GM12878 (cell line): Measurements from ENCODE around the gene SMOC1. TPM values are rescaled to one million over a fixed set of nuclear protein-coding genes. Genes with fewer than 3 reads are reported as not detected.
"Not testable (repeated sequence)": the region's sequence is repeated elsewhere in the genome, so short reads cannot be mapped to it uniquely, and the experiment has no call there.

Source experiments
- ATAC-seq: fragments of 200-7000 bp; cut with Tn5 transposase; 3 replicates; pipeline ENCODE4 v1.9.1; 2020; ENCODE audit warnings: mild to moderate bottlenecking, moderate library complexity
- BruUV-seq: library from RNA; stranded (reverse); fragments of 400-500 nt; replicated peaks from 2 replicates; lab custom pipeline; 2021; lab: Mats Ljungman, UMichigan
- CTCF ChIA-PET: fragments of 300-600 bp; sonication (Branson Sonifier 250); formaldehyde crosslinking; extraction: SDS; loops from one replicate; lab custom pipeline; 2021; ENCODE audit warnings: inconsistent platforms; lab: Yijun Ruan, JAX
- POLR2A ChIA-PET: fragments of 350-600 bp; formaldehyde crosslinking; extraction: SDS; loops from one replicate; lab custom pipeline; 2021; ENCODE audit warnings: inconsistent platforms; lab: Charles Lee
- RAD21 ChIA-PET: fragments of 300-600 bp; sonication (Branson Sonifier 250); formaldehyde crosslinking; loops from one replicate; lab custom pipeline; 2023; ENCODE audit warnings: antibody characterized with exemption; ENCODE audit not compliant: unreplicated experiment; lab: Charles Lee
- SMC1A ChIA-PET: fragments of 300-600 bp; sonication (Branson Sonifier 250); formaldehyde crosslinking; loops from one replicate; lab custom pipeline; 2023; ENCODE audit not compliant: unreplicated experiment, uncharacterized antibody; lab: Charles Lee
- DNase-seq: peaks from one replicate; pipeline ENCODE4 v3.0.0-alpha.2; 2011; ENCODE audit warnings: low read depth, low spot score
- FAIRE-seq: peaks from 3 replicates; lab custom pipeline; 2011; peaks lifted over from hg19 to GRCh38; lab: Jason Lieb, UNC
- H2AFZ ChIP-seq: 2 replicates; pipeline ENCODE4 v1.6.0; 2011; ENCODE audit warnings: low read depth, low read length, control low read depth; ENCODE audit not compliant: control insufficient read depth
- H3K27ac ChIP-seq: 2 replicates; pipeline ENCODE4 v1.5.1; 2011; ENCODE audit warnings: control low read depth; ENCODE audit not compliant: control insufficient read depth, insufficient read depth
- H3K27me3 ChIP-seq, 2 experiments: replicated peaks in 1 of 2; 2 replicates each; pipeline versions ENCODE4 v1.6.0 to v1.6.1; 2011; ENCODE audit warnings: low read length in 1 of 2; ENCODE audit not compliant: control insufficient read depth in 2 of 2, insufficient read depth in 2 of 2
- H3K36me3 ChIP-seq, 2 experiments: 2 replicates each; pipeline ENCODE4 v1.5.1; 2011; ENCODE audit warnings: low read length in 1 of 2; ENCODE audit not compliant: control insufficient read depth in 2 of 2, insufficient read depth in 2 of 2
- H3K4me1 ChIP-seq: 2 replicates; pipeline ENCODE4 v1.6.1; 2011; ENCODE audit warnings: mild to moderate bottlenecking, low read length, moderate library complexity, mixed read lengths; ENCODE audit not compliant: control insufficient read depth, insufficient read depth
- H3K4me2 ChIP-seq: 2 replicates; pipeline ENCODE4 v1.6.0; 2011; ENCODE audit warnings: control low read depth; ENCODE audit not compliant: control insufficient read depth, insufficient read depth
- H3K4me3 ChIP-seq: fragments of 200-600 bp; sonication (generic); 2 replicates; pipeline ENCODE4 v1.5.1; 2016
- H3K79me2 ChIP-seq: 2 replicates; pipeline ENCODE4 v1.6.0; 2011; ENCODE audit warnings: low read length; ENCODE audit not compliant: control insufficient read depth, insufficient read depth
- H3K9ac ChIP-seq: 2 replicates; pipeline ENCODE4 v1.8.0; 2011; ENCODE audit warnings: low read length, control low read depth, mixed read lengths; ENCODE audit not compliant: control insufficient read depth, insufficient read depth
- H3K9me3 ChIP-seq: replicated peaks from 3 replicates; pipeline ENCODE4 v1.5.1; 2011; ENCODE audit warnings: mild to moderate bottlenecking, low read length; ENCODE audit not compliant: control insufficient read depth, insufficient read depth
- H4K20me1 ChIP-seq: 2 replicates; pipeline ENCODE4 v1.6.0; 2011; ENCODE audit not compliant: control insufficient read depth, insufficient read depth
- CBX5 ChIP-seq: sonication (generic); IDR thresholded peaks from 2 replicates; pipeline ENCODE4 v1.6.1; 2016; ENCODE audit warnings: low read depth, moderate library complexity, mild to moderate bottlenecking, inconsistent platforms
- FOS ChIP-seq: IDR thresholded peaks from 3 replicates; pipeline ENCODE4 v1.6.1; 2011; ENCODE audit warnings: borderline replicate concordance; ENCODE audit not compliant: insufficient read length; ENCODE audit errors: extremely low read depth
- KAT2A ChIP-seq: conservative IDR thresholded peaks from 2 replicates; pipeline ENCODE4 v1.6.1; 2011; ENCODE audit warnings: low read depth, low read length; ENCODE audit not compliant: control insufficient read depth
- KDM1A ChIP-seq: fragments of 200-600 bp; sonication (generic); IDR thresholded peaks from 2 replicates; pipeline ENCODE4 v1.6.1; 2016; ENCODE audit warnings: borderline replicate concordance
- RCOR1 ChIP-seq: conservative IDR thresholded peaks from 2 replicates; pipeline ENCODE4 v1.6.1; 2012; ENCODE audit warnings: low read depth, low read length, improper control_type of control experiment
- SIX5 ChIP-seq: IDR thresholded peaks from 2 replicates; pipeline ENCODE4 v1.6.1; 2011; ENCODE audit warnings: mild to moderate bottlenecking, low read depth, low read length, moderate library complexity; ENCODE audit not compliant: severe bottlenecking
- SPI1 ChIP-seq: IDR thresholded peaks from 2 replicates; pipeline ENCODE4 v1.6.1; 2011; ENCODE audit warnings: low read depth, mild to moderate bottlenecking, low read length, moderate library complexity, borderline replicate concordance; ENCODE audit not compliant: insufficient read depth
- STAT3 ChIP-seq: IDR thresholded peaks from 2 replicates; pipeline ENCODE4 v1.6.1; 2011; ENCODE audit warnings: low read depth, low read length, improper control_type of control experiment
- SUPT20H ChIP-seq: IDR thresholded peaks from 2 replicates; pipeline ENCODE4 v1.6.1; 2011; ENCODE audit warnings: low read depth, mild to moderate bottlenecking, low read length, moderate library complexity, borderline replicate concordance; ENCODE audit not compliant: control insufficient read depth
- WRNIP1 ChIP-seq: IDR thresholded peaks from 2 replicates; pipeline ENCODE4 v1.6.1; 2011; ENCODE audit warnings: low read depth, low read length, improper control_type of control experiment, borderline replicate concordance
- ZBTB33 ChIP-seq: fragments of 450-650 bp; IDR thresholded peaks from 2 replicates; pipeline ENCODE4 v1.6.1; 2017; ENCODE audit warnings: mild to moderate bottlenecking
- WGBS: methylation state at CpG from one replicate; pipeline ENCODE4 v1.1.6; 2016; ENCODE audit warnings: low lambda C conversion rate; ENCODE audit not compliant: insufficient replicate concordance, insufficient coverage; ENCODE audit errors: missing lambda C conversion rate; 5-methylcytosine and 5-hydroxymethylcytosine counted together
- in situ Hi-C: fragments of 300-500 bp; cut with MboI; formaldehyde crosslinking; loops from 9 replicates; pipeline ENCODE4 v1.14.3; 2018; ENCODE audit warnings: mixed read lengths
- intact Hi-C: fragments of 100-400 bp; cut with micrococcal nuclease; formaldehyde crosslinking; loops from one replicate; pipeline ENCODE4 v1.14.2; 2022; ENCODE audit not compliant: unreplicated experiment
- polyA plus RNA-seq, 11 experiments: library from polyadenylated mRNA; depleted of rRNA in 4 of 11; unstranded in 6 of 11; stranded (reverse) in 5 of 11; fragments of >200 nt; fragmentation: Nextera tagmentation in 4 of 11; fragmentation: Illumina TruSeq in 1 of 11; extraction: Ambion mirVana in 4 of 11; extraction: Trizol in 1 of 11; gene quantifications; 1 replicate in 1 of 11; 2 replicates in 10 of 11; pipeline versions ENCODE4 v1.2.1 to v1.2.3, GENCODE V29; 2011 to 2016; ENCODE audit warnings: inconsistent platforms in 2 of 11, missing spikeins in 2 of 11, low read depth in 1 of 11
- total RNA-seq, 4 experiments: library from RNA; depleted of rRNA in 3 of 4; stranded (reverse); fragments of >200 nt in 3 of 4; fragmentation: Illumina TruSeq in 1 of 4; extraction: Trizol in 1 of 4; gene quantifications; 2 replicates each; pipeline versions ENCODE4 v1.2.1 to v1.2.3, GENCODE V29; 2013 to 2021

Gene SMOC1
- total and polyA plus RNA-seq, 10 of the 15 experiments (the other 5 are each of a cell fraction or from before 2014, with no cell fraction given): 0.03 to 0.26 (median 0.14) TPM; not detected in 7

GRCh38 chr14:69901113-69901951 is 22.1 kb downstream of the SMOC1 start:
- RAD21 ChIA-PET: no interaction called here
- H3K36me3 ChIP-seq: no peaks in the 10 kb centered on the region
- no peak overlapping the region for H3K27ac ChIP-seq
- no peak overlapping the region for H3K4me2 ChIP-seq
- ATAC-seq (no peak), FAIRE-seq (no peak), DNase-seq (no peak)
- no peak overlapping the region for H2AFZ ChIP-seq
- no peaks in the 10 kb centered on the region for H4K20me1 ChIP-seq
- no TSS peak for BruUV-seq
- TF ChIP-seq RCOR1 (no peak), SPI1 (no peak), KDM1A (no peak), KAT2A (no peak), FOS (no peak), STAT3 (no peak), WRNIP1 (no peak), CBX5 (no peak), SUPT20H (no peak), SIX5 (no peak), ZBTB33 (no peak)
- no peaks in the 10 kb centered on the region for H3K79me2 ChIP-seq
- no peaks in the 10 kb centered on the region for H3K4me1 ChIP-seq
- no peak overlapping the region for H3K9ac ChIP-seq
- H3K4me3 ChIP-seq: no peak overlapping the region
- no peaks in the 10 kb centered on the region; the same call in 2 of the 3 replicates for H3K9me3 ChIP-seq
- intact Hi-C loops (no loop called here), in situ Hi-C loops (no loop called here)
- POLR2A ChIA-PET: no interaction called here
- CTCF ChIA-PET: no interaction called here
- 0% methylated on average over 1 of the region's 1 CpG for WGBS
- H3K27me3 ChIP-seq: peaks cover 0 to 3% of the 10 kb centered on the region in 2 experiments; a peak in 1 of 4 replicates
- SMC1A ChIA-PET: no interaction called here

- H3K79me2 ChIP-seq, H4K20me1 ChIP-seq, H2AFZ ChIP-seq, H3K9me3 ChIP-seq, FAIRE-seq, H3K9ac ChIP-seq, ATAC-seq, SMC1A ChIA-PET, RAD21 ChIA-PET, H3K4me1 ChIP-seq, H3K4me2 ChIP-seq, H3K36me3 ChIP-seq, CTCF ChIA-PET, H3K4me3 ChIP-seq, in situ Hi-C loops, BruUV-seq, H3K27ac ChIP-seq, H3K27me3 ChIP-seq, DNase-seq, POLR2A ChIA-PET, intact Hi-C loops: not testable (repeated sequence)
- WGBS: 78% methylated on average over 27 of the region's 29 CpGs
These were observed 23.8 kb downstream of the SMOC1 start for GRCh38 chr14:69903046-69903445.
